OCI-LY3 (cell line): ENCODE data around the gene CDC42BPA.

Source experiments
- H2AFZ ChIP-seq: fragments of 200-600, 300-600 bp; shearing (Covaris generic); 2 replicates; pipeline ENCODE4 v1.6.0; 2014; ENCODE audit warnings: antibody characterized with exemption, low read depth, low read length
- H3K27ac ChIP-seq: fragments of 200-600, 300-600 bp; sonication (generic); 2 replicates; pipeline ENCODE4 v1.5.1; 2014; ENCODE audit warnings: mild to moderate bottlenecking, low read length, moderate library complexity, mixed read lengths
- H3K27me3 ChIP-seq: fragments of 200-600, 300-600 bp; sonication (generic); 2 replicates; pipeline ENCODE4 v1.6.1; 2014; ENCODE audit warnings: low read depth, low read length, mixed read lengths
- H3K36me3 ChIP-seq: fragments of 200-600, 300-600 bp; sonication (generic); replicated peaks from 2 replicates; pipeline ENCODE3; 2014; ENCODE audit warnings: low read depth, low read length, mixed read lengths
- H3K4me1 ChIP-seq: fragments of 300-600, 200-600 bp; sonication (generic); 2 replicates; pipeline ENCODE4 v1.6.1; 2014; ENCODE audit warnings: low read length, mixed read lengths
- H3K4me2 ChIP-seq: fragments of 200-600, 300-600 bp; sonication (generic); 2 replicates; pipeline ENCODE4 v1.6.1; 2014; ENCODE audit warnings: low read length, mixed read lengths
- H3K4me3 ChIP-seq: fragments of 300-600, 200-600 bp; sonication (generic); 2 replicates; pipeline ENCODE4 v1.5.1; 2014; ENCODE audit warnings: antibody characterized with exemption, mild to moderate bottlenecking, low read length, moderate library complexity
- H3K79me2 ChIP-seq: fragments of 300-600, 200-600 bp; shearing (Covaris generic); 2 replicates; pipeline ENCODE4 v1.6.1; 2014; ENCODE audit warnings: mild to moderate bottlenecking, low read length, mixed read lengths
- H3K9ac ChIP-seq: fragments of 300-600, 200-600 bp; shearing (Covaris generic); 2 replicates; pipeline ENCODE4 v1.6.0; 2014; ENCODE audit warnings: mild to moderate bottlenecking, low read length, moderate library complexity
- H3K9me3 ChIP-seq: fragments of 200-600, 300-600 bp; shearing (Covaris generic); 2 replicates; pipeline ENCODE4 v1.6.1; 2014; ENCODE audit warnings: low read length, mixed read lengths; ENCODE audit not compliant: insufficient read depth
- H4K20me1 ChIP-seq: fragments of 200-600, 300-600 bp; sonication (generic); 2 replicates; pipeline ENCODE4 v1.6.1; 2016; ENCODE audit warnings: low read length, mixed read lengths; ENCODE audit not compliant: insufficient read depth
- CTCF ChIP-seq: fragments of 200-600, 300-600 bp; sonication (generic); IDR thresholded peaks from 2 replicates; pipeline ENCODE4 v1.5.1; 2014; ENCODE audit warnings: antibody characterized with exemption, low read length, low read depth
- EZH2phosphoT487 ChIP-seq: fragments of 200-600 bp; shearing (Covaris generic); IDR thresholded peaks from 2 replicates; pipeline ENCODE4 v1.6.1; 2018; ENCODE audit warnings: antibody characterized with exemption, mixed run types, low read depth

Gene CDC42BPA

GRCh38 chr1:227265891-227266290 is 52.4 kb downstream of the CDC42BPA start:
- no peaks in the 10 kb centered on the region for H3K27me3 ChIP-seq
- H3K4me3 ChIP-seq = no peak overlapping the region
- no peak overlapping the region for H3K9ac ChIP-seq
- H3K9me3 ChIP-seq = no peaks in the 10 kb centered on the region
- no peak overlapping the region for H2AFZ ChIP-seq
- no peak overlapping the region for H3K27ac ChIP-seq
- no peak overlapping the region for H3K4me2 ChIP-seq
- H3K4me1 ChIP-seq = no peaks in the 10 kb centered on the region
- H4K20me1 ChIP-seq = no peaks in the 10 kb centered on the region
- H3K36me3 ChIP-seq = no peaks in the 10 kb centered on the region
- no peaks in the 10 kb centered on the region for H3K79me2 ChIP-seq
- TF ChIP-seq EZH2phosphoT487 (no peak), CTCF (no peak)

- H3K4me2 ChIP-seq = no peak overlapping the region
- H3K79me2 ChIP-seq = no peaks in the 10 kb centered on the region
- H4K20me1 ChIP-seq = no peaks in the 10 kb centered on the region
- no peak for TF ChIP-seq CTCF
- TF ChIP-seq EZH2phosphoT487 = no peak
- H3K27ac ChIP-seq = no peak overlapping the region
- H3K9me3 ChIP-seq = no peaks in the 10 kb centered on the region
- H3K9ac ChIP-seq = no peak overlapping the region
- H3K4me1 ChIP-seq = no peaks in the 10 kb centered on the region
- no peaks in the 10 kb centered on the region for H3K36me3 ChIP-seq
- no peak overlapping the region for H2AFZ ChIP-seq
- no peak overlapping the region for H3K4me3 ChIP-seq
- H3K27me3 ChIP-seq = no peaks in the 10 kb centered on the region
Observed at GRCh38 chr1:227263869-227264268, 54.4 kb downstream of the CDC42BPA start.

GRCh38 chr1:227261501-227261900 is 56.8 kb downstream of the CDC42BPA start:
- H3K4me3 ChIP-seq = no peak overlapping the region
- TF ChIP-seq EZH2phosphoT487 (no peak), CTCF (no peak)
- H3K36me3 ChIP-seq = no peaks in the 10 kb centered on the region
- H3K79me2 ChIP-seq = no peaks in the 10 kb centered on the region
- no peak overlapping the region for H3K9ac ChIP-seq
- no peak overlapping the region for H3K4me2 ChIP-seq
- no peaks in the 10 kb centered on the region for H4K20me1 ChIP-seq
- H3K27ac ChIP-seq = no peak overlapping the region
- no peaks in the 10 kb centered on the region for H3K27me3 ChIP-seq
- no peaks in the 10 kb centered on the region for H3K9me3 ChIP-seq
- H3K4me1 ChIP-seq = no peaks in the 10 kb centered on the region
- H2AFZ ChIP-seq = no peak overlapping the region

- H3K4me2 ChIP-seq = no peak overlapping the region
- H3K27me3 ChIP-seq = no peaks in the 10 kb centered on the region
- no peaks in the 10 kb centered on the region for H4K20me1 ChIP-seq
- H3K4me1 ChIP-seq = no peaks in the 10 kb centered on the region
- no peaks in the 10 kb centered on the region for H3K9me3 ChIP-seq
- H3K36me3 ChIP-seq = no peaks in the 10 kb centered on the region
- H3K79me2 ChIP-seq = no peaks in the 10 kb centered on the region
- no peak overlapping the region for H3K4me3 ChIP-seq
- no peak overlapping the region for H2AFZ ChIP-seq
- no peak overlapping the region for H3K9ac ChIP-seq
- H3K27ac ChIP-seq = no peak overlapping the region
- no peak for TF ChIP-seq EZH2phosphoT487
- no peak for TF ChIP-seq CTCF
Observed at GRCh38 chr1:227260433-227260832, 57.9 kb downstream of the CDC42BPA start.
